Measurements from ENCODE around the gene PGBD5.

The PGBD5 gene

GRCh38 chr1:230400007-230400344 lies 26.2 kb downstream of the PGBD5 start:
- TF ChIP-seq, protein P1, sequence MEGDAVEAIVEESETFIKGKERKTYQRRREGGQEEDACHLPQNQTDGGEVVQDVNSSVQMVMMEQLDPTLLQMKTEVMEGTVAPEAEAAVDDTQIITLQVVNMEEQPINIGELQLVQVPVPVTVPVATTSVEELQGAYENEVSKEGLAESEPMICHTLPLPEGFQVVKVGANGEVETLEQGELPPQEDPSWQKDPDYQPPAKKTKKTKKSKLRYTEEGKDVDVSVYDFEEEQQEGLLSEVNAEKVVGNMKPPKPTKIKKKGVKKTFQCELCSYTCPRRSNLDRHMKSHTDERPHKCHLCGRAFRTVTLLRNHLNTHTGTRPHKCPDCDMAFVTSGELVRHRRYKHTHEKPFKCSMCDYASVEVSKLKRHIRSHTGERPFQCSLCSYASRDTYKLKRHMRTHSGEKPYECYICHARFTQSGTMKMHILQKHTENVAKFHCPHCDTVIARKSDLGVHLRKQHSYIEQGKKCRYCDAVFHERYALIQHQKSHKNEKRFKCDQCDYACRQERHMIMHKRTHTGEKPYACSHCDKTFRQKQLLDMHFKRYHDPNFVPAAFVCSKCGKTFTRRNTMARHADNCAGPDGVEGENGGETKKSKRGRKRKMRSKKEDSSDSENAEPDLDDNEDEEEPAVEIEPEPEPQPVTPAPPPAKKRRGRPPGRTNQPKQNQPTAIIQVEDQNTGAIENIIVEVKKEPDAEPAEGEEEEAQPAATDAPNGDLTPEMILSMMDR (conservative IDR thresholded peaks at IDR 0.05; ENCODE audit: low read depth) = no peak

DNA sequence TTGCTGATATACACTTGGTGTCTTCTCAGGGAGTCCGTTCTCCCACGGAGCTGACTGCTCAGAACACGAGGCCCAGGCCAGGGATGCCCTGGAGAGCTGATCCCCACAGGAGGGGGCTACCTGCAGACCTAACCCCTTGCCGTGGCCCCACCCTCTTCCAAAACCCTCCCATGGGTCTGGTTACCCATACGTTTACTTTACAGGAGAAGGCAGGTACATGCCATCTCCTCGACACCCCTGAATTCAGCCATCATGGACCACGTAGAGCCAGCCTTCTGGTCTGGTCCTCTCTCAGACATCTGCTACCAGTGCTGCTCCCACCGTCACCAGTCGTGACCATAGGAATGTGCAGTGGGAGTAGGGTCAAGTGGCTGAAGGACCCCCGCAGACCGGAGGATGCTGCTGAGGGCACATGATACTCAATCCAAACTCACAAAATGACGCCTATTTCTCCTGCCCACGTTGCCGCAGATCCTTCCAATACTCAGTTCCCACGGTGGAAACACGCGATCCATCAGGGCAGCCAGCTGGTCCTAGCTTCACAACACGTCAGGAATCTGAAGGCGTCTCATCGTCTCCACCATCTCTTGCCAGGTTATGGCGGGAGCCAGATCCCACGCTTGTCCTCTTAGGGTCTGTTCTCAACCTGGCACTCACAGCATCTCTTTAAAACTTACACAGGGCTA lies 26.7 kb downstream of the PGBD5 start:
- CTCF ChIA-PET = no interaction called here
- TF ChIP-seq, protein P1 (conservative IDR thresholded peaks at IDR 0.05; ENCODE audit: low read depth) = no peak
- no peak overlapping the region for H3K27ac ChIP-seq
- DNase-seq (ENCODE audit: low spot score) = no peak
- POLR2A ChIA-PET (ENCODE audit: low non-redundant PET) = no interaction called here

More at GRCh38 chr1:230400007-230400344, 26.2 kb downstream of the PGBD5 start:
- H3K27ac ChIP-seq = no peak overlapping the region
- CTCF ChIA-PET = no interaction called here
- POLR2A ChIA-PET (ENCODE audit: low non-redundant PET) = no interaction called here
- no peak for DNase-seq (ENCODE audit: low spot score)

DNA sequence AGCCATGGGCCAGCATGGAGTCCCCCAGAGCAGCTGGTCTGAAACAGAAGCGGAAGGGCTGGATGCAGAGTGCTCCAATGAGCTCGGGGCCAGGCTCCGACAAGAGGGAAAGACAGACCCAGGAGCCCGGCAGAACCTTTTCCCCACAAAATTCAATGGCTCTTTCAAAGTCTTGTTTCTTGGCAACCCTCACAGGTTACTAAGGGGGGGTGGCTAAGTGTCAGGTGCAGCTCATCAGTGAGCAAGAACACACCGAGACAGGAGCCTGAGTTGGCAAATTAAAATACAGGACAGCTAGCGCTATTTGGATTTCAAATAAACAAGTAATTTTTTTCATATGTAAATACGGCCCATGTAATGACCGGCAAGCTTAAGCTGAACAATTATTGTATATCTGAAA lies 27.3 kb downstream of the PGBD5 start:
- POLR2A ChIA-PET (ENCODE audit: low non-redundant PET) = no interaction called here
- no peak for DNase-seq (ENCODE audit: low spot score)
- TF ChIP-seq, protein P1 (conservative IDR thresholded peaks at IDR 0.05; ENCODE audit: low read depth) = no peak
- no peak overlapping the region for H3K27ac ChIP-seq
- CTCF ChIA-PET = no interaction called here

DNA sequence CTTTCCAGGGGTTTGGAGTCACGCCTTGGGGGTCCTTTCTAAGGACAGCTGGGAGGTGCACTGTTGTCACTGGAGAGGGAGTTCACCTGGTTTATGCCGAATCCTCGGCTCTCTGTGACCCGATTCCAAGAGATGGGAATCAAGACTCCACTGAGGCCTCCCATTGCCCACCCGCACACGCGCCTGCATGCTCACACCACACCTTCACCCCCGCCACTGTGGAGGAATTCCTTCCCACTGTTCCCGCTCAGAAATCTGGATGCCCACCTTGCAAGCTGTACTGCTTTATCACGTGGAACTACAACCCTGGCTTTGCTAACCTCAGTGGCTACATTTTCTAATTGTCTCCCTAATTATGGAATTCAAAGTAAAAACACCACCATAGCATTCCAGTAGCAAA lies 29.2 kb downstream of the PGBD5 start:
- POLR2A ChIA-PET (ENCODE audit: low non-redundant PET) = no interaction called here
- TF ChIP-seq, protein P1 (conservative IDR thresholded peaks at IDR 0.05; ENCODE audit: low read depth) = no peak

GRCh38 chr1:230395932-230396331 lies 30.2 kb downstream of the PGBD5 start:
- TF ChIP-seq, protein P1 (conservative IDR thresholded peaks at IDR 0.05; ENCODE audit: low read depth) = no peak
- ChIA-PET POLR2A (ENCODE audit: low non-redundant PET) (no interaction called here), CTCF (interaction anchor here (0.6 kb wide), 3 partner anchors 15 to 923 kb away, joined by 3 to 4 read pairs (median 3); no protein-coding TSS in a partner anchor)
- no peak overlapping the region for H3K27ac ChIP-seq
- DNase-seq (ENCODE audit: low spot score) = no peak

More for the DNA sequence above, 29.2 kb downstream of the PGBD5 start:
- DNase-seq (ENCODE audit: low spot score) = no peak
- CTCF ChIA-PET = interaction anchor here (0.5 kb wide), 1 partner anchor 31 kb away, joined by 3 read pairs; no protein-coding TSS in a partner anchor
- H3K27ac ChIP-seq = no peak overlapping the region

DNA sequence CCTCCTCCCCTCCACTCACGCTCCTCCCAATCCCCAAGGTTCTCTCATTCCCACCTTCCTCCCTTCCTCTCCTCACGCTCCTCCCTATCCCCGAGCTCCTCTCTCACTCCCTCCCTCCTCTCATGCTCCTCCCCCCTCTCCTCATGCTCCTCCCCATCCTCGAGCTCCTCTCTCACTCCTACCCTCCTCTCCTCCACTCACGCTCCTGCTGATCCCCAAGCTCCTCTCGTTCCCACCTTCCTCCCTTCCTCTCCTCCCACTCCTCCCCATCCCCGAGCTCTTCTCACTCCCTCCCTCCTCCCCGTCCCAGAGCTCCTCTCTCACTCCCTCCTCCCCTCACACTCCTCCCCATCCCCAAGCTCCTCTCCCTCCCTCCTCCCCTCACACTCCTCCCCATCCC lies 31.4 kb downstream of the PGBD5 start:
- TF ChIP-seq, protein P1 (conservative IDR thresholded peaks at IDR 0.05; ENCODE audit: low read depth) = no peak
- ChIA-PET CTCF (no interaction called here), POLR2A (ENCODE audit: low non-redundant PET) (no interaction called here)
- H3K27ac ChIP-seq = no peak overlapping the region
- DNase-seq (ENCODE audit: low spot score) = no peak
